Gastrocnemius medialis (tissue), 4 donors: ENCODE results near the gene ARHGEF5.
"Not testable (repeated sequence)": the region's sequence is repeated elsewhere in the genome, so short reads cannot be mapped to it uniquely, and the experiment has no call there.

Experiments
- POLR2A ChIP-seq, 2 donors: fragments of 450-650 bp; IDR thresholded peaks; one replicate each; pipeline ENCODE4 v1.6.1; 2017; ENCODE audit warnings: antibody characterized with exemption in 2 of 2, mild to moderate bottlenecking in 2 of 2, moderate library complexity in 2 of 2
- TF ChIP-seq, protein P1 (sequence below), 5 experiments: fragments of 450-650 bp in 3 of 5; fragments of 200-600 bp in 2 of 5; sonication (generic) in 2 of 5; IDR thresholded peaks in 4 of 5; conservative IDR thresholded peaks in 1 of 5; 1 replicate in 4 of 5; 2 replicates in 1 of 5; pipeline ENCODE4 v1.5.1; 2016 to 2019; ENCODE audit warnings: antibody characterized with exemption in 5 of 5, mild to moderate bottlenecking in 3 of 5, moderate library complexity in 3 of 5

DNA sequence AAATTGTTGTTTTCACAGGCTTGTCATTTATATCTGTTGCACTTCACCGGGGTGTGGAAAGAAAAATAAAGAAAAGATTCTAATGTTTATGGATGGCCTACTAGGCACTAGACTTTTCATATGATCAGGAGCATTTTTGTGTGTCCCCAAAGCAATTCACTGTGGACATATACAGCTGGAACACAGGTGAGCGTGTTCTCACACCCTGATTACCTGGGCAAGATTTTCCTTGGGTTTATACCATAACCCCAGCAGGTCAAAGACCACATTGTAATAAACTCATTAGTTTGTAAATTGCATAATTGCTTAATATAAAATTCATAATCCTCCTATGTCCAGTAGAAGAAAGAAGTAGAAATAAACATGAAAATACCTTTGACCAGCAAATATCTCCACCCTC, 44.0 kb upstream of the ARHGEF5 start:
- not testable (repeated sequence) for TF ChIP-seq POLR2A (IDR thresholded peaks at IDR 0.05)
- TF ChIP-seq, protein P1, sequence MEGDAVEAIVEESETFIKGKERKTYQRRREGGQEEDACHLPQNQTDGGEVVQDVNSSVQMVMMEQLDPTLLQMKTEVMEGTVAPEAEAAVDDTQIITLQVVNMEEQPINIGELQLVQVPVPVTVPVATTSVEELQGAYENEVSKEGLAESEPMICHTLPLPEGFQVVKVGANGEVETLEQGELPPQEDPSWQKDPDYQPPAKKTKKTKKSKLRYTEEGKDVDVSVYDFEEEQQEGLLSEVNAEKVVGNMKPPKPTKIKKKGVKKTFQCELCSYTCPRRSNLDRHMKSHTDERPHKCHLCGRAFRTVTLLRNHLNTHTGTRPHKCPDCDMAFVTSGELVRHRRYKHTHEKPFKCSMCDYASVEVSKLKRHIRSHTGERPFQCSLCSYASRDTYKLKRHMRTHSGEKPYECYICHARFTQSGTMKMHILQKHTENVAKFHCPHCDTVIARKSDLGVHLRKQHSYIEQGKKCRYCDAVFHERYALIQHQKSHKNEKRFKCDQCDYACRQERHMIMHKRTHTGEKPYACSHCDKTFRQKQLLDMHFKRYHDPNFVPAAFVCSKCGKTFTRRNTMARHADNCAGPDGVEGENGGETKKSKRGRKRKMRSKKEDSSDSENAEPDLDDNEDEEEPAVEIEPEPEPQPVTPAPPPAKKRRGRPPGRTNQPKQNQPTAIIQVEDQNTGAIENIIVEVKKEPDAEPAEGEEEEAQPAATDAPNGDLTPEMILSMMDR (IDR thresholded peaks at IDR 0.05 in 4 of 5, conservative IDR thresholded peaks at IDR 0.05 in 1 of 5), result not testable (repeated sequence)
